ENCODE measurements around the gene PHLDB1. TPM values are rescaled to one million over a fixed set of nuclear protein-coding genes. Genes with fewer than 3 reads are reported as not detected.

Gene PHLDB1
- 8.2 to 10.0 TPM (median 8.6 TPM) in 5 replicates for total RNA-seq (2022; extraction: Qiagen RNA extraction)

DNA sequence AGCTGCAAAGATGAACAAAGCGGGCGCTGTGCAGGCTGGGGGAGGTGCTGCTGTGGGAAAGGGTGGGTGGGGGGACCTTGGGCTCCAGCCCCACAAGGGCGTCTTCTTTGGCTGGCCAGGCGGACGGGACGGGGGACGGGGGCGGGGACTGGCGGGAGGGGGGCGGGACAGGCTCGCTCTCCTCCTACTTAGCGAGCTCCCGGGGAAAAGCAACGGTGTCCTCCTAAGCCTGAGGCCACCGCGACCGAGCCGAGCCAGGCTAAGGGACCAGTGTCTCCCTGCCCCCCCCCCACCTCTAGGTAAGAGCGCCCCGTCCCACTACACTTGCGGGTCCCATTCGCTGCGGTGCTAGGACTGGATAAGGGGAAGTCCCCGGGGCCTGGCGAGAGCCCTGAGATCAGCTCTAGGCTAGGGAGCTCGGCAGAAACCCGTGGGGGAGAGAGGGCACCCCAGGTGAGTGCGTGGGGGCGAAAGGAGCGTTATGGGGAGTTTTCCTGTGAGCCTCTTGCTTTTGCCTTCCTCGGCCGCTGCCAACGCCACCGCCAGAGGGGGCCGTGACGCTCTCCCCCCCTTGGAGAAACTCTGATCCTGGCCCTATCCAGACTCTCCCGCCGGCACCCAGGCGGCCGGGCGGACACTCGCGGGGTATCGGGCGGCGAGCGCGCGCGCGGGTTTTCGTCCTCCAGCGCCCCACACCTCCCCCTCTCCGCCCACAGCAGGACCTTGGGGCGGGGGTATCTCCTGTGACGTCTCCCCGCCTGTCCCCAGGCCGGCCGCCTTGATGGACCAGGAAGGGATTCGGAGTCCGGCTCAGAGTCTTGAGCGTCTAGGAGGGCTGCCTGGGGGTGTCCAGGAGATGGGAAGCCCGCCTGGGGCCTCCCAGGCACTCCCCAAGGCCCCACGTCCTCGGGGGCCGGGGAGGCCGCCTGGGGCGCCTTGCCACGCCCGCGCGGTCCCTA is at the start of gene PHLDB1:
TSS of gene PHLDB1 (plus strand) at position 215 of the 959 bp plus-strand sequence. CDS start 6,222 bp downstream, outside the sequence.

DNA sequence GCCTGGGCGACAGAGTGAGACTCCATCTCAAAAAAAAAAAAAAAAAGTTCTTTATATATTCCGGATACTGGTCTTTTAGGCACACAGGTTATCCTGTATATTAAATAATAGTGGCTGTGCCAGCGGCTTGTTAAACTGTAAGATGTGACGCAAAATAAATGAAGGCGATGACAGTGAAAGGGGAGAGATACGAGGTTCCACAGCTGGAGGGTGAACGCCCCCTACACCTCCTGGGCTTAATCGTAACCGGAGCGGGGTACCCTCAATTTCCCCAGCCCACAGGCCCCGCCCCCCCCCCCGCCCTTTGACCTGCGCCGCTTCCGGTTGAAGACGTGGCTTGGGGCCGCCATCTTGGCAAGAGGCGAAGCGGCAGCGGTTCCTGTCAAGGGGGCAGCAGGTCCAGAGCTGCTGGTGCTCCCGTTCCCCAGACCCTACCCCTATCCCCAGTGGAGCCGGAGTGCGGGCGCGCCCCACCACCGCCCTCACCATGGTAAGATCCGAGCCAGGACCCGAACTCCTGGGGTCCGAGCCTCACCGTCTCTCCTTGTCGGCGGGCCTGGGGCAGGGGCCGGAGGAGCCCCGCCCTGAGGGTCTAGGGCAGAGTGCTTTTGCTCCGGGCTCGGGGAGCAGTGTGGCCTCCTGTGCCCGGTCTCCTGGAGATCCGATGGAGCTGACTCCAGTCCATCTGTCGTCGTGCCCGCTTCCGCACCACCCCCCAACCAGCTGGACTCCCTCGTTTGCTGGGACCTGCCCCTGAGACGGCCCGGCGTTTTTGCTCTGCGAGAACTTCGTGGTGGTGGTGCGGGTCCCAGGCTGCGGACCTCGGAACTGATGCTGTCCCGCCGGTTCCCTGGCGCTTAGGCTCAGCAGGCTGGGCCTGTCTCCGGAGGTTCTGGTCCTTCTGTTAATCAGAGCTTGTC is 35.1 kb upstream of the PHLDB1 start, which contains the start of gene ARCN1:
TSS of gene ARCN1 (plus strand) at position 349 of the 920 bp plus-strand sequence. CDS start at position 488, 139 bp downstream.

DNA sequence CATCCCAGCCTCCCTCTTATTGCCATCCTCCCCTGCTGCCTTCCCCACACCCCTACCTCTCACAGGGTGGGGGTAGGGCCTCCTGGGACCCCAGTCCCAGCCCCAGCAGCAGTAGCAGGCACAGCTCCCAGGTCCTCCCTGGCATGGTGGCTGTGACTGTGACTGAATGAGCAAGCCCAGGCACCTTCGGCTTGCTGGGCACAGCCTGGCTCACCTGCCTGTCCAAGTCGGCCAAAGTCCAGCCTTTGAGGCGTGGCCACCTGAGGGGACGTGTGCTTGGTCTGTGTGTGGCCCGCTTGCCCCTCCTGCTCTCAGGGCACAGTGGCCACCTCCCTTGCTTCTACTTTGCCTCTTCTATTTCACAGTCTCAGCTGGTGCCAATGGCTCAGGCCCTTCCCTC is 72.1 kb downstream of the PHLDB1 start, which contains the start of gene TREH:
TSS of gene TREH (minus strand) at position 168 of the 400 bp plus-strand sequence. CDS start at position 145, 23 bp downstream.

Other genes starting within 250 kb of the PHLDB1 start
- gene UBE4A, start 248.0 kb upstream of the PHLDB1 start, total RNA-seq (2022; extraction: Qiagen RNA extraction), result 8.1 to 10.9 TPM (median 9.1 TPM) in 5 replicates
- gene ATP5MG, start 206.0 kb upstream of the PHLDB1 start, total RNA-seq (2022; extraction: Qiagen RNA extraction), result 146 to 195 TPM (median 184 TPM) in 5 replicates
- 10.1 to 15.4 TPM (median 11.7 TPM) in 5 replicates for gene KMT2A, start 171.1 kb upstream of the PHLDB1 start, total RNA-seq (2022; extraction: Qiagen RNA extraction)
- not detected in 5 replicates for gene TTC36, start 80.1 kb upstream of the PHLDB1 start, total RNA-seq (2022; extraction: Qiagen RNA extraction)
- gene TMEM25, start 76.4 kb upstream of the PHLDB1 start, total RNA-seq (2022; extraction: Qiagen RNA extraction), result 0.18 to 0.55 TPM (median 0.32 TPM) in 5 replicates
- 14.8 to 18.8 TPM (median 16.3 TPM) in 5 replicates for gene IFT46, start 41.7 kb upstream of the PHLDB1 start, total RNA-seq (2022; extraction: Qiagen RNA extraction)
- 81.8 to 101 TPM (median 84.7 TPM) in 5 replicates for gene ARCN1, start 35.2 kb upstream of the PHLDB1 start, total RNA-seq (2022; extraction: Qiagen RNA extraction)
- gene TREH, start 72.0 kb downstream of the PHLDB1 start, total RNA-seq (2022; extraction: Qiagen RNA extraction), result 0.05 TPM in 1 of 5 replicates, not detected in the others
- gene DDX6, start 183.5 kb downstream of the PHLDB1 start, total RNA-seq (2022; extraction: Qiagen RNA extraction), result 19.2 to 31.9 TPM (median 21.3 TPM) in 5 replicates